ENCODE measurements around the gene RPAP2. TPM values are rescaled to one million over a fixed set of nuclear protein-coding genes. Genes with fewer than 3 reads are reported as not detected.
"Not testable (repeated sequence)": the region's sequence is repeated elsewhere in the genome, so short reads cannot be mapped to it uniquely, and the experiment has no call there.

RPAP2 gene
- total RNA-seq, 1 donor, result 8.7 TPM

DNA sequence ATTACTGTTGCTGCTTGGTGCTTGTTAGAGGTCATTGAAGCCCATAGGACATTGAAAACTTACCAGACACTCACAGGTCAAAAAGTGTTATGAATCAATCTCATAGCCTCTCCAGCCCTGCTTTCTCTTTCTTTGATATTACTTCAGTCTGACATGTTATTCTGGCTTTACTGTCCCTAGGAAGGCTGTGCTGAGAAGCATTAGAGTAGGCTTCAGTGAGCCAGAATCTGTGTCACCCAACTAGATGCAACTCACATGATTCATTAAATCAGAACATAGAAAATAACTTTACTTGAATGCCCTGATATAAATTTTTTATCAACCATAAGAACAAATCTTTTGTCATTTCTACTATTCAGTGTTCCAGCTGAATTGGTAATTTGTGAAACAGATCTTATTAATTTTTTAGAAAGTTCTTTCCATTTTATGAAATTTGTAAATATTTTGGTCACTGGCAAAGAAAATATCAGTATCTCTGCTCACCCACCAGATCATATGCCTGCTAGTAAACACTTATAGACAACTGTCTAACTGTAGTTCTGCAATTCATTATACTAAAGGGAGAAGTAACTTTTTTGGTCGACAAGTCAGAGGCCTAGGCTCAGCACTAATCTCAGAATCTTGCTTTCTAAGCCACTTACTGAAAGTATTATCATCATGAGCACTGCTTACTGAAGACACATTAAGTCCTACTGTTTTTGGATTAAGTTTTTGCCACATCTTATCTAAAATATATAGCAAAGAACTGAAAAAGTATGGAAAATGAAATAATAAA lies 48.2 kb downstream of the RPAP2 start:
- Histone ChIP-seq H3K27me3 (ENCODE audit: insufficient read depth, low read length) (no peaks in the 10 kb centered on the region), H4K20me1 (ENCODE audit: insufficient read depth, low read length) (no peaks in the 10 kb centered on the region), H3K27ac (ENCODE audit: low read depth, low read length) (no peak overlapping the region), H3K4me3 (ENCODE audit: insufficient read depth, low read length) (no peak overlapping the region), H3K4me1 (ENCODE audit: insufficient read depth, low read length) (no peaks in the 10 kb centered on the region), H2AFZ (ENCODE audit: low read length) (no peak overlapping the region), H3K4me2 (ENCODE audit: insufficient read depth, low read length) (no peak overlapping the region), H3K79me2 (ENCODE audit: insufficient read depth, low read length) (no peaks in the 10 kb centered on the region), H3K36me3 (ENCODE audit: insufficient read depth, low read length) (peaks cover 19% of the 10 kb centered on the region), H3K9me3 (ENCODE audit: low read depth, low read length) (no peaks in the 10 kb centered on the region)
- DNase-seq (ENCODE audit: insufficient read length, low spot score, missing footprints), result no peak
- TF ChIP-seq, protein P1, sequence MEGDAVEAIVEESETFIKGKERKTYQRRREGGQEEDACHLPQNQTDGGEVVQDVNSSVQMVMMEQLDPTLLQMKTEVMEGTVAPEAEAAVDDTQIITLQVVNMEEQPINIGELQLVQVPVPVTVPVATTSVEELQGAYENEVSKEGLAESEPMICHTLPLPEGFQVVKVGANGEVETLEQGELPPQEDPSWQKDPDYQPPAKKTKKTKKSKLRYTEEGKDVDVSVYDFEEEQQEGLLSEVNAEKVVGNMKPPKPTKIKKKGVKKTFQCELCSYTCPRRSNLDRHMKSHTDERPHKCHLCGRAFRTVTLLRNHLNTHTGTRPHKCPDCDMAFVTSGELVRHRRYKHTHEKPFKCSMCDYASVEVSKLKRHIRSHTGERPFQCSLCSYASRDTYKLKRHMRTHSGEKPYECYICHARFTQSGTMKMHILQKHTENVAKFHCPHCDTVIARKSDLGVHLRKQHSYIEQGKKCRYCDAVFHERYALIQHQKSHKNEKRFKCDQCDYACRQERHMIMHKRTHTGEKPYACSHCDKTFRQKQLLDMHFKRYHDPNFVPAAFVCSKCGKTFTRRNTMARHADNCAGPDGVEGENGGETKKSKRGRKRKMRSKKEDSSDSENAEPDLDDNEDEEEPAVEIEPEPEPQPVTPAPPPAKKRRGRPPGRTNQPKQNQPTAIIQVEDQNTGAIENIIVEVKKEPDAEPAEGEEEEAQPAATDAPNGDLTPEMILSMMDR (IDR thresholded peaks at IDR 0.05; ENCODE audit: extremely low read depth, low read depth, low read length), result no peak

DNA sequence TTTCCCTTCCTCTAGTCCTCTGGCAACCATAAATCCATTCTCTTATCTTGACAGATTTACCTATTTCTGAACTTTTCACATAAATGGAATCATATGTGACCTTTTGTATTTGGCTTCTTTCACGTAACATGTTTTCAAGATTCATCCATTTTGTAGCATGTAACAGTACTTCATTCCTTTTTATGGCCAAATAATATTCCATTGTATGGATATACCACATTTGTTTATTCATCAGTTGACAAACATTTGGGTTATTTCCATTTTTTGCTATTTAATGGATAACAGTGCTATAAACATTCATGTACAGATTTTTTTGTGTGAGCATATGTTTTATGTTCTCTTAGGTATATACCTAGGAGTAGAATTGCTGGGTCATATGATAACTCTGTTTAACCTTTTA lies 54.0 kb downstream of the RPAP2 start:
- H3K27me3 ChIP-seq (ENCODE audit: insufficient read depth, low read length), result no peaks in the 10 kb centered on the region

DNA sequence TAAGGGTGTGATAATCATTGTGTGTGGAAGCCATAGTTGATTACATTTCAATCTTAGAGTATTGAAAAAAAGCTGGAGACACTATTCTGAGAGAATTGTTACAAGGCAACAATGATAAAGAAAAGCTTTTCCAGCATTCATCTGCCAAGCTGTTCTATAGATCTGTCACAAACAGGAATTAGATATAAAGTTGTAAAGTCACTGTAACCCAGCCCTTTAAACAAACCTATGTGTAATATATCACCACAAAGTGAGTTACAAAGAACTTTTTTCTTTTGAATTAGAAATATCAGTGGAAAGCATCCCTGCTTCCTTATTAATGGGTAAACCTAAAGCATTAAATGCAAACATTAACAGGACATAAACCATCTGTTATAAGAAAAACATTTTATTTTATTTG lies 55.4 kb downstream of the RPAP2 start:
- H2AFZ ChIP-seq (ENCODE audit: low read length), result no peak overlapping the region
- no peaks in the 10 kb centered on the region for H4K20me1 ChIP-seq (ENCODE audit: insufficient read depth, low read length)
- no peak for DNase-seq (ENCODE audit: insufficient read length, low spot score, missing footprints)
- peaks cover 25% of the 10 kb centered on the region for H3K36me3 ChIP-seq (ENCODE audit: insufficient read depth, low read length)
- no peaks in the 10 kb centered on the region for H3K27me3 ChIP-seq (ENCODE audit: insufficient read depth, low read length)
- H3K4me3 ChIP-seq (ENCODE audit: insufficient read depth, low read length), result no peak overlapping the region
- H3K4me2 ChIP-seq (ENCODE audit: insufficient read depth, low read length), result no peak overlapping the region
- H3K9me3 ChIP-seq (ENCODE audit: low read depth, low read length), result no peaks in the 10 kb centered on the region
- H3K27ac ChIP-seq (ENCODE audit: low read depth, low read length), result no peak overlapping the region
- H3K79me2 ChIP-seq (ENCODE audit: insufficient read depth, low read length), result no peaks in the 10 kb centered on the region
- TF ChIP-seq, protein P1 (IDR thresholded peaks at IDR 0.05; ENCODE audit: extremely low read depth, low read depth, low read length), result no peak
- peaks cover 3% of the 10 kb centered on the region for H3K4me1 ChIP-seq (ENCODE audit: insufficient read depth, low read length)

More for the DNA sequence above, 54.0 kb downstream of the RPAP2 start:
- H3K36me3 ChIP-seq (ENCODE audit: insufficient read depth, low read length), result peaks cover 20% of the 10 kb centered on the region
- H3K9me3 ChIP-seq (ENCODE audit: low read depth, low read length), result no peaks in the 10 kb centered on the region
- no peaks in the 10 kb centered on the region for H3K4me1 ChIP-seq (ENCODE audit: insufficient read depth, low read length)
- H3K27ac ChIP-seq (ENCODE audit: low read depth, low read length), result no peak overlapping the region
- H2AFZ ChIP-seq (ENCODE audit: low read length), result no peak overlapping the region
- no peaks in the 10 kb centered on the region for H4K20me1 ChIP-seq (ENCODE audit: insufficient read depth, low read length)
- no peak overlapping the region for H3K4me2 ChIP-seq (ENCODE audit: insufficient read depth, low read length)
- TF ChIP-seq, protein P1 (IDR thresholded peaks at IDR 0.05; ENCODE audit: extremely low read depth, low read depth, low read length), result no peak
- H3K4me3 ChIP-seq (ENCODE audit: insufficient read depth, low read length), result no peak overlapping the region
- H3K79me2 ChIP-seq (ENCODE audit: insufficient read depth, low read length), result no peaks in the 10 kb centered on the region
- no peak for DNase-seq (ENCODE audit: insufficient read length, low spot score, missing footprints)

DNA sequence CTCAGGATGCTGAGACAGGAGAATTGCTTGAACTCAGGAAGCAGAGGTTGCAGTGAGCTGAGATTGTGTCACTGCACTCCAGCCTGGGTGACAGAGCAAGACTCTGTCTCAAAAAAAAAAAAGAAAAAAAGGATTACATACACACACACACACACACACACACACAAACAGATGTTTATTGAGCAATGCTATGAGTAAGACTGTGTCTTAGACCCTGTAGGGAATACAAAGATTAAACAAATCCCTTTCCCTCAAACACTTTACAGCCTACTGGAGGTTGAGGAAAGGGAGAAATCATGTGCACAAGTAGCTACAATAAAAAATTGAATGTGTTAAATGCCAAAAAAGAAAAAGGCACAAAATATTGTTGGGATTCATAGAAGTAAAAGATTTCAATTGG lies 58.1 kb downstream of the RPAP2 start:
- DNase-seq (ENCODE audit: insufficient read length, low spot score, missing footprints), result no peak
- no peak overlapping the region for H3K4me2 ChIP-seq (ENCODE audit: insufficient read depth, low read length)
- no peaks in the 10 kb centered on the region for H3K9me3 ChIP-seq (ENCODE audit: low read depth, low read length)
- H3K4me1 ChIP-seq (ENCODE audit: insufficient read depth, low read length), result peaks cover 3% of the 10 kb centered on the region
- H3K4me3 ChIP-seq (ENCODE audit: insufficient read depth, low read length), result no peak overlapping the region
- H3K36me3 ChIP-seq (ENCODE audit: insufficient read depth, low read length), result peaks cover 19% of the 10 kb centered on the region
- H3K27ac ChIP-seq (ENCODE audit: low read depth, low read length), result no peak overlapping the region
- no peaks in the 10 kb centered on the region for H3K79me2 ChIP-seq (ENCODE audit: insufficient read depth, low read length)
- TF ChIP-seq, protein P1 (IDR thresholded peaks at IDR 0.05; ENCODE audit: extremely low read depth, low read depth, low read length), result no peak
- H3K27me3 ChIP-seq (ENCODE audit: insufficient read depth, low read length), result no peaks in the 10 kb centered on the region
- no peaks in the 10 kb centered on the region for H4K20me1 ChIP-seq (ENCODE audit: insufficient read depth, low read length)
- no peak overlapping the region for H2AFZ ChIP-seq (ENCODE audit: low read length)

DNA sequence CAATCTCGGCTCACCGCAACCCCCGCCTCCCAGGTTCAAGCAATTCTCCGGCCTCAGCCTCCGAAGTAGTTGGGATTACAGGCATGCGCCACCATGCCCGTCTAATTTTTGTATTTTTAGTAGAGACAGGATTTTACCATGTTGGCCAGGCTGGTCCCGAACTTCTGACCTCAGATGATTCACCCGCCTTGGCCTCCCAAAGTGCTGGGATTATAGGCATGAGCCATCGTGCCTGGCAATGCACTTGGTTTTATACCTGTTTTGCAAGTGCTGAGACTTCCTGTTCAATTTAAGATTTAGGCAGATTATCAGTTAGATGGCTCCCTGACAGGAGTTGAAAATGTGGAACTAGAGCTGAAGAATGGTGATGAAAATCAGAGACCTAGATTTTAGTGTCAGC lies 60.5 kb downstream of the RPAP2 start:
- not testable (repeated sequence) for H3K9me3 ChIP-seq (ENCODE audit: low read depth, low read length); H3K27me3 ChIP-seq (ENCODE audit: insufficient read depth, low read length); H3K79me2 ChIP-seq (ENCODE audit: insufficient read depth, low read length); H3K4me2 ChIP-seq (ENCODE audit: insufficient read depth, low read length); DNase-seq (ENCODE audit: insufficient read length, low spot score, missing footprints); H2AFZ ChIP-seq (ENCODE audit: low read length); H3K4me3 ChIP-seq (ENCODE audit: insufficient read depth, low read length); H3K27ac ChIP-seq (ENCODE audit: low read depth, low read length); H3K4me1 ChIP-seq (ENCODE audit: insufficient read depth, low read length); H4K20me1 ChIP-seq (ENCODE audit: insufficient read depth, low read length)
- H3K36me3 ChIP-seq (ENCODE audit: insufficient read depth, low read length), result peaks cover 11% of the 10 kb centered on the region
